IMR-90 (cell line): ENCODE data around the gene SDCCAG8. TPM values are rescaled to one million over a fixed set of nuclear protein-coding genes. Genes with fewer than 3 reads are reported as not detected.
"Not testable (repeated sequence)": the region's sequence is repeated elsewhere in the genome, so short reads cannot be mapped to it uniquely, and the experiment has no call there.

Source experiments
- ATAC-seq: fragments of 200-7000 bp; cut with Tn5 transposase; 2 replicates; pipeline ENCODE4 v1.9.1; 2020; ENCODE audit warnings: low read depth, mild to moderate bottlenecking, moderate library complexity
- BruUV-seq: library from RNA; stranded (reverse); fragments of 400-500 nt; replicated peaks from 2 replicates; lab custom pipeline; 2021; lab: Mats Ljungman, UMichigan
- CTCF ChIA-PET: fragments of 300-600 bp; formaldehyde crosslinking; extraction: SDS; loops from one replicate; lab custom pipeline; 2021; ENCODE audit warnings: antibody characterized with exemption; lab: Yijun Ruan, JAX
- POLR2A ChIA-PET: fragments of 300-600 bp; sonication (Branson Sonifier 250); formaldehyde crosslinking; loops from one replicate; lab custom pipeline; 2022; ENCODE audit warnings: antibody characterized with exemption; ENCODE audit not compliant: unreplicated experiment; lab: Charles Lee
- DNase-seq: peaks from one replicate; pipeline ENCODE4 v3.0.0; 2013
- H2AFZ ChIP-seq: replicated peaks from 2 replicates; pipeline ENCODE3; 2013; ENCODE audit warnings: low read length, mild to moderate bottlenecking; ENCODE audit not compliant: poor library complexity
- H2AK5ac ChIP-seq: 2 replicates; pipeline ENCODE4 v1.6.1; 2013; ENCODE audit warnings: low read depth, low read length, inconsistent platforms
- H2AK9ac ChIP-seq: replicated peaks from 2 replicates; pipeline ENCODE3; 2013; ENCODE audit warnings: mild to moderate bottlenecking, low read depth, low read length, moderate library complexity; ENCODE audit not compliant: poor library complexity
- H2BK120ac ChIP-seq: 2 replicates; pipeline ENCODE4 v1.6.1; 2013; ENCODE audit warnings: low read depth, low read length, inconsistent platforms
- H2BK15ac ChIP-seq: 3 replicates; pipeline ENCODE4 v1.6.1; 2013; ENCODE audit warnings: low read depth, low read length, inconsistent platforms
- H2BK20ac ChIP-seq: 2 replicates; pipeline ENCODE4 v1.6.1; 2013; ENCODE audit warnings: low read depth, mild to moderate bottlenecking, inconsistent platforms, low read length, moderate library complexity
- H2BK5ac ChIP-seq: 2 replicates; pipeline ENCODE4 v1.6.1; 2013; ENCODE audit warnings: mild to moderate bottlenecking, low read depth, low read length, inconsistent platforms; ENCODE audit not compliant: poor library complexity, severe bottlenecking
- H3K14ac ChIP-seq: replicated peaks from 2 replicates; pipeline ENCODE4 v1.6.1; 2013; ENCODE audit warnings: low read depth, low read length, inconsistent platforms
- H3K18ac ChIP-seq: 2 replicates; pipeline ENCODE4 v1.6.1; 2013; ENCODE audit warnings: low read depth, low read length, control low read depth
- H3K23ac ChIP-seq: 2 replicates; pipeline ENCODE4 v1.6.1; 2013; ENCODE audit warnings: low read depth, low read length, inconsistent platforms
- H3K27ac ChIP-seq: 2 replicates; pipeline ENCODE4 v1.5.1; 2013; ENCODE audit warnings: mild to moderate bottlenecking, control low read depth, low read length; ENCODE audit not compliant: insufficient read depth
- H3K27me3 ChIP-seq: 2 replicates; pipeline ENCODE4 v1.6.1; 2013; ENCODE audit warnings: low read length; ENCODE audit not compliant: control insufficient read depth, insufficient read depth
- H3K36me3 ChIP-seq: 2 replicates; pipeline ENCODE4 v1.6.1; 2013; ENCODE audit warnings: low read length, mixed read lengths; ENCODE audit not compliant: control insufficient read depth, insufficient read depth
- H3K4ac ChIP-seq: 2 replicates; pipeline ENCODE4 v1.6.1; 2013; ENCODE audit warnings: low read depth, low read length, inconsistent platforms
- H3K4me1 ChIP-seq: 2 replicates; pipeline ENCODE4 v1.6.1; 2013; ENCODE audit warnings: low read length, mixed read lengths; ENCODE audit not compliant: control insufficient read depth, insufficient read depth
- H3K4me2 ChIP-seq: 2 replicates; pipeline ENCODE4 v1.6.1; 2013; ENCODE audit warnings: low read depth, mild to moderate bottlenecking, control low read depth, low read length, moderate library complexity
- H3K4me3 ChIP-seq: 2 replicates; pipeline ENCODE4 v1.5.1; 2013; ENCODE audit warnings: low read depth, mild to moderate bottlenecking, control low read depth, low read length, moderate library complexity; ENCODE audit not compliant: insufficient read depth
- H3K56ac ChIP-seq: 2 replicates; pipeline ENCODE4 v1.6.1; 2013; ENCODE audit warnings: low read length, inconsistent platforms; ENCODE audit not compliant: insufficient read depth; ENCODE audit errors: extremely low read depth
- H3K79me1 ChIP-seq, 2 experiments: 2 replicates each; pipeline ENCODE4 v1.6.1; 2013; ENCODE audit warnings: low read length in 2 of 2, inconsistent platforms in 1 of 2, low read depth in 1 of 2
- H3K9ac ChIP-seq: 2 replicates; pipeline ENCODE4 v1.6.1; 2013; ENCODE audit warnings: low read depth, low read length, control low read depth
- H3K9me1 ChIP-seq: 2 replicates; pipeline ENCODE4 v1.6.1; 2013; ENCODE audit warnings: low read length, inconsistent platforms; ENCODE audit not compliant: insufficient read depth
- H3K9me3 ChIP-seq: 2 replicates; pipeline ENCODE4 v1.6.1; 2013; ENCODE audit warnings: low read length; ENCODE audit not compliant: control insufficient read depth, insufficient read depth
- H4K20me1 ChIP-seq: 2 replicates; pipeline ENCODE4 v1.6.1; 2013; ENCODE audit warnings: low read length, inconsistent platforms; ENCODE audit not compliant: insufficient read depth
- H4K5ac ChIP-seq: 2 replicates; pipeline ENCODE4 v1.6.1; 2013; ENCODE audit warnings: mild to moderate bottlenecking, low read depth, low read length, control low read depth
- H4K8ac ChIP-seq, 2 experiments: 2 replicates each; pipeline ENCODE4 v1.6.1; 2013; ENCODE audit warnings: low read depth in 2 of 2, low read length in 2 of 2, control low read depth in 1 of 2, inconsistent platforms in 1 of 2
- H4K91ac ChIP-seq: 2 replicates; pipeline ENCODE4 v1.6.1; 2013; ENCODE audit warnings: low read depth, low read length, inconsistent platforms; ENCODE audit not compliant: insufficient read depth
- WGBS, 2 experiments: methylation state at CpG; one replicate each; pipeline versions ENCODE4 v1.1.5 to v1.1.7; 2013; ENCODE audit warnings: missing lambda C conversion rate in 2 of 2; ENCODE audit not compliant: insufficient read length in 1 of 2; ENCODE audit errors: extremely low coverage in 2 of 2; 5-methylcytosine and 5-hydroxymethylcytosine counted together
- dilution Hi-C: fragments of 300-500 bp; cut with HindIII; formaldehyde crosslinking; loops from one replicate; pipeline ENCODE4 v1.14.3; 2018; ENCODE audit warnings: low sequenced_read_pairs; ENCODE audit not compliant: unreplicated experiment
- in situ Hi-C: fragments of 300-500 bp; cut with MboI; formaldehyde crosslinking; loops from 3 replicates; pipeline ENCODE4 v1.14.3; 2019; ENCODE audit warnings: low sequenced_read_pairs, inconsistent platforms, mixed read lengths
- intact Hi-C: fragments of 100-400 bp; cut with micrococcal nuclease; formaldehyde crosslinking; loops from 2 replicates; pipeline ENCODE4 v1.10.0; 2022
- polyA plus RNA-seq, 3 experiments: library from polyadenylated mRNA; depleted of rRNA; stranded (reverse); fragments of >200 nt; gene quantifications; 2 replicates each; pipeline ENCODE4 v1.2.3, GENCODE V29; 2012; ENCODE audit warnings: low replicate concordance in 1 of 3
- total RNA-seq: library from RNA; depleted of rRNA; stranded (reverse); fragments of >200 nt; gene quantifications from 2 replicates; pipeline ENCODE4 v1.2.3, GENCODE V29; 2012

SDCCAG8 gene
- total and polyA plus RNA-seq, 2 of the 4 experiments (the other 2 are of a cell fraction), result 25.2 to 46.8 TPM

DNA sequence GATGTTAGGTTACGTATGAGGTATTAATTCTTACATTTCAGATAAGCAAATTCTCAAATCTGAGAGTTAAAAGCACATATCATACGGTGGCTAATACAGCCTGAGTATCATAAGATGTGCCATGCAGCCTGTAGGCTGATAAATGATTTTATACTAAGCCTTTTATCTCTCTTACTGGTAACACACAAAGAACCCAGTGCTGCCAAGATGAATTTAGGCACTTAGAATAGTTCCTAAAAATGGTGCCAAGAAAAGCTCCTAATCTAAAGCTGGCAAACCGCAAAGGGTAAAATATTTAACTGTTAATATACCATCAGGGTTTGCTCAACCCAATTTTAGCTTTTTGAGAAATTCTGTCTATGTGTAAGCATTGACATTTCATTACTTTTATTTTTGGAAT, 43.9 kb upstream of the SDCCAG8 start:
- BruUV-seq, H4K91ac ChIP-seq, H3K27ac ChIP-seq, H4K5ac ChIP-seq, H3K27me3 ChIP-seq, H3K56ac ChIP-seq, intact Hi-C loops, H3K23ac ChIP-seq, H2BK15ac ChIP-seq, H3K4me1 ChIP-seq, CTCF ChIA-PET, H4K8ac ChIP-seq, H2BK120ac ChIP-seq, H3K9ac ChIP-seq, H3K4me2 ChIP-seq, H2AFZ ChIP-seq, H3K9me3 ChIP-seq, H3K9me1 ChIP-seq, POLR2A ChIA-PET, H4K20me1 ChIP-seq, H3K4ac ChIP-seq, H3K4me3 ChIP-seq, in situ Hi-C loops, H3K18ac ChIP-seq, H3K36me3 ChIP-seq, H2AK5ac ChIP-seq, ATAC-seq, H3K14ac ChIP-seq, H2AK9ac ChIP-seq, H2BK20ac ChIP-seq, H3K79me1 ChIP-seq, dilution Hi-C loops, DNase-seq: not testable (repeated sequence)
- peak overlapping the region; percentile 33 for H2BK5ac ChIP-seq
- no CpG with 5 or more reads among the region's 3 CpGs for WGBS, 2 experiments
